Left lung (tissue), 10 donors: Measurements from ENCODE around the gene PCSK5. TPM values are rescaled to one million over a fixed set of nuclear protein-coding genes. Genes with fewer than 3 reads are reported as not detected.
A peak's percentile ranks its signal among the peaks of the same experiment; 100 is the strongest.

ENCODE experiments used
- ATAC-seq: fragments of 200-7000 bp; cut with Tn5 transposase; one replicate; pipeline ENCODE4 v1.9.1; 2020; ENCODE audit warnings: moderate library complexity
- DNase-seq, 4 donors: peaks; one replicate each; pipeline ENCODE4 v3.0.0-alpha.2; 2013 to 2020
- H3K27ac ChIP-seq, 2 donors: fragments of 200-600 bp; sonication (generic) in 1 of 2; one replicate each; pipeline versions ENCODE4 v1.5.0 to v1.8.0; 2020 to 2021
- H3K27me3 ChIP-seq, 2 donors: fragments of 200-600 bp; sonication (generic) in 1 of 2; one replicate each; pipeline versions ENCODE4 v1.5.0 to v1.8.0; 2020 to 2021
- H3K36me3 ChIP-seq, 2 donors: fragments of 200-600 bp; sonication (generic) in 1 of 2; one replicate each; pipeline versions ENCODE4 v1.5.0 to v1.8.0; 2020 to 2021
- H3K4me1 ChIP-seq, 2 donors: fragments of 200-600 bp; one replicate each; pipeline ENCODE4 v1.8.0; 2021
- H3K4me3 ChIP-seq, 2 donors: fragments of 200-600 bp; sonication (generic) in 1 of 2; one replicate each; pipeline versions ENCODE4 v1.5.0 to v1.8.0; 2020 to 2021; ENCODE audit warnings: mild to moderate bottlenecking in 1 of 2
- H3K9me3 ChIP-seq, 2 donors: fragments of 200-600 bp; sonication (generic) in 1 of 2; one replicate each; pipeline versions ENCODE4 v1.5.0 to v1.8.0; 2020 to 2021
- CTCF ChIP-seq, 2 donors: fragments of 200-600 bp; sonication (generic) in 1 of 2; IDR thresholded peaks; one replicate each; pipeline versions ENCODE4 v1.5.0 to v1.8.0; 2021; ENCODE audit warnings: antibody characterized with exemption in 2 of 2
- intact Hi-C, 2 donors: fragments of 100-400 bp; cut with DNase I; formaldehyde crosslinking; loops; one replicate each; pipeline versions ENCODE4 v1.11.2 to v1.14.2; 2022
- polyA plus RNA-seq, 6 donors: library from polyadenylated mRNA; unstranded; fragments of 120-200 nt; gene quantifications; one replicate each; pipeline ENCODE4 v1.2.1, GENCODE V29; 2013; ENCODE audit not compliant: insufficient read length in 6 of 6
- total RNA-seq, 2 donors: library from RNA; stranded (reverse); fragmentation: NEBNext Ultra II Directional; extraction: Animal tissue kit (Norgen Biotek cat#: 25700); gene quantifications; one replicate each; pipeline ENCODE4 v1.2.1, GENCODE V29; 2021
- donor health status: DM: no; HTN: yes; CAD: no.
- donor health status: DM: no; HTN: no; CAD: no.

PCSK5 gene
- total and polyA plus RNA-seq, 8 donors, result 6.8 to 20.3 (median 11.3) TPM

DNA sequence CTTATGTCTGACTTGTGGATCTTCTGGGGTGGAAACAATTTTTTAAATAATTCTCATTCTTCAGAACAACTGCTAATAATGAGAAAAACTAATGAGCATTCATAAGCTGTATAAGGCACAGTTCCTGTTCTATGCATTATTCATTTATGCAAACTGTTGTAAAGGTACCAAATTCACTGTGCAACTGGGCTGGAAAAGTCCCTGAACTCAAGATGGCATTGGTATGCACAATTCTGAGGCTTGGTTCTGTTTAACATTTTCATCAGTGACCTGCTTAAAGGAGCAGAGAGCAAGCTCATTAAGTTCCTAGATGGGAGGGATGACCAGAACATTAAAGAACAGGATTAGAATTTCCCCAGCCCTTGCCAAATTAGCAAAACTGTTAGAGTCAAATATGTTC is 399.2 kb downstream of the PCSK5 start:
- ATAC-seq (no peak), DNase-seq (no peak)
- H3K27me3 ChIP-seq, result no peaks in the 10 kb centered on the region
- no peaks in the 10 kb centered on the region for H3K36me3 ChIP-seq
- H3K27ac ChIP-seq, result no peak overlapping the region
- no peaks in the 10 kb centered on the region for H3K9me3 ChIP-seq
- intact Hi-C loops, result no loop called here
- no peak for TF ChIP-seq CTCF (IDR thresholded peaks at IDR 0.05)
- no peaks in the 10 kb centered on the region for H3K4me1 ChIP-seq
- H3K4me3 ChIP-seq, result no peak overlapping the region

GRCh38 chr9:76290555-76290954 is 400.1 kb downstream of the PCSK5 start:
- H3K9me3 ChIP-seq, result no peaks in the 10 kb centered on the region
- DNase-seq, result no peak
- no peak for ATAC-seq

GRCh38 chr9:76292246-76292645 is 401.8 kb downstream of the PCSK5 start:
- Histone ChIP-seq H3K27ac (no peak overlapping the region), H3K9me3 (no peaks in the 10 kb centered on the region), H3K36me3 (no peaks in the 10 kb centered on the region), H3K4me1 (no peaks in the 10 kb centered on the region), H3K4me3 (no peak overlapping the region), H3K27me3 (no peaks in the 10 kb centered on the region)
- no peak for TF ChIP-seq CTCF (IDR thresholded peaks at IDR 0.05)
- peak in 1 of 4 donors; percentile 52 for DNase-seq
- intact Hi-C loops, result no loop called here
- ATAC-seq, result no peak

More at GRCh38 chr9:76290555-76290954, 400.1 kb downstream of the PCSK5 start:
- no peak for TF ChIP-seq CTCF (IDR thresholded peaks at IDR 0.05)
- Histone ChIP-seq H3K4me3 (no peak overlapping the region), H3K4me1 (no peaks in the 10 kb centered on the region), H3K27ac (no peak overlapping the region), H3K27me3 (no peaks in the 10 kb centered on the region), H3K36me3 (no peaks in the 10 kb centered on the region)
- intact Hi-C loops, result no loop called here

DNA sequence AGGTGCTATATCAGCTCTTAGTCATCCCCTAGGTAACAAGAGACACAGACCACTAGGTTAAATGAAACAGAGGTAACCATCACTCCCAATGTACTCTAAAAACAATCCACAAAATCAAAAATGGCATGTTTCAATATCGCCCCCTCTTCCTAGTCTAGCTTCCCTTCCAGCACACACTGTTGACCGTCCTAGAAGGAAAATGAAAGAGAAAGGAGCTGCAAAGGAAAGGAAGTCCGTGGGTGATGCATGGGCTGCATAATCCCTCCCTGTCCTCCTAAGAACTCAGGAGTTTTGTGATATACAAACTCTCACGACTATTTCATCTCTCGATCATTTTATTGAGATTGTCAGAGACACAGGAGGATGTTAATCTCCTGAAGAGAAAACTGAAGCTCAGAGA is 402.2 kb downstream of the PCSK5 start:
- H3K27me3 ChIP-seq, result no peaks in the 10 kb centered on the region
- H3K4me3 ChIP-seq, result no peak overlapping the region
- no peaks in the 10 kb centered on the region for H3K36me3 ChIP-seq
- ATAC-seq (peak; percentile 30), DNase-seq (no peak)
- no peaks in the 10 kb centered on the region for H3K9me3 ChIP-seq
- peaks cover 3% of the 10 kb centered on the region in 2 donors for H3K4me1 ChIP-seq
- no peak for TF ChIP-seq CTCF (IDR thresholded peaks at IDR 0.05)
- intact Hi-C loops, result no loop called here
- H3K27ac ChIP-seq, result no peak overlapping the region

GRCh38 chr9:76294301-76294700 is 403.8 kb downstream of the PCSK5 start:
- Histone ChIP-seq H3K4me3 (no peak overlapping the region), H3K27me3 (no peaks in the 10 kb centered on the region), H3K4me1 (peaks cover 3 to 12% of the 10 kb centered on the region in 2 donors), H3K9me3 (no peaks in the 10 kb centered on the region), H3K36me3 (no peaks in the 10 kb centered on the region), H3K27ac (no peak overlapping the region)
- no peak for ATAC-seq
- intact Hi-C loops, result no loop called here
- TF ChIP-seq CTCF (IDR thresholded peaks at IDR 0.05), result no peak
- DNase-seq, result no peak
